ENCODE data around the gene DACT2. TPM values are rescaled to one million over a fixed set of nuclear protein-coding genes. Genes with fewer than 3 reads are reported as not detected.
A peak's percentile ranks its signal among the peaks of the same experiment; 100 is the strongest.

Gene DACT2
- total and polyA plus RNA-seq, 2 of the 8 experiments (the other 6 are each of a cell fraction or from before 2014, with no cell fraction given) = 2.9 to 3.1 TPM

DNA sequence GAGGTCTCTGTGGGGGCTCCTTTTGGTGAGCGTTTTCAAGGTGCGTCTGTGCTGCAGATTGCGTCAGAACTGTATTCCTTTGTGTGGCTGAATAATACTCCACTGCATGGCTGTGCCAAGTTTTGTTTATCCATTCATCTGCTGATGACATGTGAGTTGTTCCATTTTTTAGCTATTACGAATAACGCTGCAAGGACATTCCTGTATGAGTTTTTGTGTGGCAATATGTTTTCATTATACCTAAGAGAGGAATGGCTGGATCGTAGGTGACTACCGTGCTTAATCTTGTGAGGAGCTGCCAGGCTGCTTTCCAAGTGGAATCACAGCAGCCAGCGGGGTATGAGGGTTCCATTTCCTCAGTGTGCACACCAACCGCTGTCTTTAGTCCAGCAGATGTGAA is 1.1 kb upstream of the DACT2 start:
- Histone ChIP-seq H3K9me3 (ENCODE audit: insufficient read depth in 2 of 2, low read depth in 1 of 2, low read length in 1 of 2) (peaks cover 0 to 8% of the 10 kb centered on the region in 2 experiments; a peak in 1 of 4 replicates), H4K8ac (ENCODE audit: extremely low read depth, insufficient read depth, low read length) (no peak overlapping the region), H3K27me3 (replicated peaks in 1 of 4; ENCODE audit: control insufficient read depth in 3 of 4, extremely low read depth in 1 of 4, insufficient read depth in 3 of 4, low read length in 3 of 4) (peaks cover 0 to 19% (median 12%) of the 10 kb centered on the region in 4 experiments; a peak in 4 of 7 replicates), H3K14ac (ENCODE audit: insufficient read length) (no peak overlapping the region), H4K5ac (ENCODE audit: insufficient read length, low read depth, low read length) (no peak overlapping the region), H2BK5ac (ENCODE audit: low read depth, low read length) (no peak overlapping the region), H3K56ac (replicated peaks; ENCODE audit: insufficient read length, low read depth, low read length) (no peak overlapping the region), H2BK20ac (ENCODE audit: low read length) (0 out of 2 replicates have a peak overlapping the region, but pooled peaks have one; percentile 0), H3K4ac (replicated peaks; ENCODE audit: insufficient read length, low read depth, low read length) (no peak overlapping the region), H4K91ac (replicated peaks; ENCODE audit: insufficient read length, low read length) (no peak overlapping the region), H2BK15ac (ENCODE audit: low read length) (no peak overlapping the region), H2BK120ac (replicated peaks; ENCODE audit: low read depth, low read length) (no peak overlapping the region), H3K4me2 (ENCODE audit: insufficient read depth in 1 of 2, low read depth in 2 of 2, low read length in 2 of 2) (no peak overlapping the region; a peak in 1 of 4 replicates), H3K27ac (ENCODE audit: low read depth, low read length) (no peak overlapping the region), H3K36me3 (ENCODE audit: control insufficient read depth in 2 of 4, insufficient read depth in 4 of 4, low read length in 3 of 4) (no peaks in the 10 kb centered on the region), H3K18ac (ENCODE audit: extremely low read depth, low read length) (no peak overlapping the region), H3K23ac (ENCODE audit: insufficient read length) (no peak overlapping the region), H3K9ac (replicated peaks in 1 of 4; ENCODE audit: extremely low read depth in 1 of 4, low read depth in 3 of 4, low read length in 3 of 4) (no peak overlapping the region), H3K4me3 (ENCODE audit: extremely low read depth in 1 of 4, insufficient read depth in 2 of 4, low read depth in 3 of 4, low read length in 4 of 4) (no peak overlapping the region), H3K79me1 (ENCODE audit: low read depth, low read length) (no peaks in the 10 kb centered on the region), H2BK12ac (ENCODE audit: low read depth, low read length) (no peak overlapping the region), H2AFZ (ENCODE audit: low read length) (no peak overlapping the region), H3K23me2 (ENCODE audit: low read depth, low read length) (peaks cover 7% of the 10 kb centered on the region; the same call in 1 of the 2 replicates), H3K79me2 (ENCODE audit: control insufficient read depth in 1 of 2, insufficient read depth in 2 of 2, low read length in 2 of 2) (no peaks in the 10 kb centered on the region), H3K4me1 (replicated peaks in 1 of 4; ENCODE audit: control insufficient read depth in 3 of 4, insufficient read depth in 4 of 4, low read length in 3 of 4) (peaks cover 0 to 9% (median 4%) of the 10 kb centered on the region in 4 experiments; a peak in 4 of 7 replicates), H2AK5ac (ENCODE audit: low read depth, low read length) (no peak overlapping the region), H4K20me1 (replicated peaks in 1 of 2; ENCODE audit: control insufficient read depth in 1 of 2, insufficient read depth in 2 of 2, low read length in 2 of 2) (peaks cover 0 to 1% of the 10 kb centered on the region in 2 experiments)
- ChIA-PET POLR2A (ENCODE audit: partially characterized antibody) (interaction anchor here (2.5 kb wide), 1 partner anchor 15 kb away, joined by 7 read pairs; no protein-coding TSS in a partner anchor), CTCF (ENCODE audit: partially characterized antibody) (interaction anchor here (0.8 to 4.6 kb wide), 3 partner anchors 12 to 103 kb away, joined by 3 to 19 read pairs (median 4); no protein-coding TSS in a partner anchor)
- TF ChIP-seq EZH2 (IDR thresholded peaks at IDR 0.05; ENCODE audit: low read depth, low read length, severe bottlenecking) (no peak), CEBPB (IDR thresholded peaks at IDR 0.05; ENCODE audit: low read depth, low read length) (0 out of 2 replicates have a peak, but pooled peaks have one; percentile 17), KDM4A (IDR thresholded peaks at IDR 0.05; ENCODE audit: low read depth, low read length, severe bottlenecking) (no peak)
- TF ChIP-seq, protein P1, sequence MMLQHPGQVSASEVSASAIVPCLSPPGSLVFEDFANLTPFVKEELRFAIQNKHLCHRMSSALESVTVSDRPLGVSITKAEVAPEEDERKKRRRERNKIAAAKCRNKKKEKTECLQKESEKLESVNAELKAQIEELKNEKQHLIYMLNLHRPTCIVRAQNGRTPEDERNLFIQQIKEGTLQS (IDR thresholded peaks at IDR 0.05; ENCODE audit: insufficient read depth, low read depth, low read length) = no peak
- FAIRE-seq (no peak), DNase-seq (ENCODE audit: low read depth in 1 of 2, low spot score in 2 of 2) (no peak)
- WGBS, 2 experiments (ENCODE audit: extremely low coverage in 1 of 2, insufficient coverage in 1 of 2, insufficient read length in 1 of 2, insufficient replicate concordance in 2 of 2, low coverage in 1 of 2, low lambda C conversion rate in 2 of 2, missing lambda C conversion rate in 1 of 2) = 84% methylated on average over 9 of the region's 9 CpGs; no CpG with 5 or more reads in 1 of the 2 experiments
